Smooth muscle cell of the brain vasculature (primary cell): ENCODE measurements around the gene EOMES.
"Not testable (repeated sequence)": the region's sequence is repeated elsewhere in the genome, so short reads cannot be mapped to it uniquely, and the experiment has no call there.

Experiments
- DNase-seq: peaks from one replicate; pipeline ENCODE4 v3.0.0-alpha.2; 2012; ENCODE audit warnings: low read depth, low spot score

The EOMES gene

GRCh38 chr3:27721717-27722564 lies at the start of gene EOMES:
Gene EOMES, minus strand, starts transcription at chr3:27722323. Its CDS starts 29 bp downstream, at chr3:27722294.
- DNase-seq = no peak

- not testable (repeated sequence) for DNase-seq
Observed at GRCh38 chr3:27770384-27770783, 48.3 kb upstream of the EOMES start.

- DNase-seq = no peak
Observed at GRCh38 chr3:27767000-27767399, 44.9 kb upstream of the EOMES start.

GRCh38 chr3:27758083-27758482 lies 36.0 kb upstream of the EOMES start:
- peak; percentile 12 for DNase-seq

GRCh38 chr3:27756877-27757276 lies 34.8 kb upstream of the EOMES start:
- no peak for DNase-seq

- DNase-seq = no peak
Observed at GRCh38 chr3:27752926-27753325, 30.8 kb upstream of the EOMES start.

- no peak for DNase-seq
Observed at GRCh38 chr3:27749643-27750042, 27.5 kb upstream of the EOMES start.

GRCh38 chr3:27746838-27747237 lies 24.7 kb upstream of the EOMES start:
- DNase-seq = no peak

GRCh38 chr3:27740854-27741253 lies 18.7 kb upstream of the EOMES start:
- DNase-seq = no peak

GRCh38 chr3:27737091-27737490 lies 15.0 kb upstream of the EOMES start:
- DNase-seq = no peak

GRCh38 chr3:27730774-27731659 lies 8.9 kb upstream of the EOMES start:
- DNase-seq = no peak

- DNase-seq = no peak
Observed at GRCh38 chr3:27729748-27730611, 7.9 kb upstream of the EOMES start.

GRCh38 chr3:27729325-27729724 lies 7.2 kb upstream of the EOMES start:
- no peak for DNase-seq

GRCh38 chr3:27728195-27729087 lies 6.3 kb upstream of the EOMES start:
- DNase-seq = no peak

- no peak for DNase-seq
Observed at GRCh38 chr3:27726240-27726639, 4.1 kb upstream of the EOMES start.

GRCh38 chr3:27724459-27725197 lies 2.5 kb upstream of the EOMES start:
- DNase-seq = no peak

- no peak for DNase-seq
Observed at GRCh38 chr3:27723815-27724458, 1.8 kb upstream of the EOMES start.

- DNase-seq = no peak
Observed at GRCh38 chr3:27723456-27723814, 1.3 kb upstream of the EOMES start.

- no peak for DNase-seq
Observed at GRCh38 chr3:27723001-27723445, 900 bp upstream of the EOMES start.
